Activated CD8-positive, alpha-beta memory T cell treated with anti-CD3 and anti-CD28 coated beads, Interleukin-2, amount 50 U/mL, for 48 hours (primary cell): ENCODE results near the gene UQCRH.
A peak's percentile ranks its signal among the peaks of the same experiment; 100 is the strongest.

Experiments used
- DNase-seq: peaks from one replicate; pipeline ENCODE4 v3.0.0-alpha.2; 2020

Gene UQCRH

GRCh38 chr1:46303038-46303871, at the start of gene UQCRH, which contains the start of gene LRRC41:
UQCRH (plus strand) TSS chr1:46303698; CDS start chr1:46303767, 69 bp downstream.
LRRC41 (minus strand) TSS chr1:46303616; CDS start chr1:46303322, 294 bp downstream.
- peak; percentile 95 for DNase-seq

- DNase-seq, result no peak
Observed at GRCh38 chr1:46254668-46255067, 48.8 kb upstream of the UQCRH start.

DNA sequence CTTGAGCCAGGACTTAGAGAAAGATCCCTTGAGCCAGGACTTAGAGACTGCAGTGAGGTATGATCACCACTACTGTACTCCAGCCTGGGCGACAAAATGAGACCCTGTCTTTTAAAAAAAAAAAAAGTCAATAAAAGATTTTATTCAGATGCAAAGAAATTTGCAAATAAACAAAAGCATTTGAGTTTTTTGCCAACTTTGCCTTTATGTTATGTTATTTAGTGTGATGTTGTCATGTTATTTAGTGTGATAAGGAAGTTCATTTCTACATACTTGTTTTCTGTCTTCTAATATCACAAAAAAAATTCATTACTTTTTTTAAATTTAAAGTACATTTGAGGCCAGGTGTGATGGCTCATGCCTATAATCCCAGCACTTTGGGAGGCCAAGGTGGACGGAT, 47.0 kb upstream of the UQCRH start:
- no peak for DNase-seq

GRCh38 chr1:46262508-46262907, 41.0 kb upstream of the UQCRH start:
- no peak for DNase-seq

DNA sequence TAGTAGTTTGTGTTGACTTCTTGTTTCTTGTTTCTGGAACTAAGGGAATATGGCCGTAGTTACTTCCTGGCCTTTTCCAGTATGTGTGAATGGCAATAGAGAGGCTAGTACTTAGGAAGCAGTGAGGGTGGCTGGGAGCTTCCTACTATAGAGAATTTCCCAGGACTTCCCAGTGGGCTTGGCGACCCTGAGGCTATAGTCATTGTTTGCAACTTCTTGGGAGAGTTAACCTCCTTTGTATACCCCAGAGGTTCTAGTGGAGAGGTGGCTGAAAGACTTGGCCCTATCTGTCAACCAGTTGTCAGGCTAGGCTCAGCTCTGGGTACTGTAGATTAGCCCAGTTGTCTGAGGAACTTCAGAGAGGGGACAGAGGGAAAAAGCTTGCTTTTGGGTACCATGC, 40.4 kb upstream of the UQCRH start:
- no peak for DNase-seq

DNA sequence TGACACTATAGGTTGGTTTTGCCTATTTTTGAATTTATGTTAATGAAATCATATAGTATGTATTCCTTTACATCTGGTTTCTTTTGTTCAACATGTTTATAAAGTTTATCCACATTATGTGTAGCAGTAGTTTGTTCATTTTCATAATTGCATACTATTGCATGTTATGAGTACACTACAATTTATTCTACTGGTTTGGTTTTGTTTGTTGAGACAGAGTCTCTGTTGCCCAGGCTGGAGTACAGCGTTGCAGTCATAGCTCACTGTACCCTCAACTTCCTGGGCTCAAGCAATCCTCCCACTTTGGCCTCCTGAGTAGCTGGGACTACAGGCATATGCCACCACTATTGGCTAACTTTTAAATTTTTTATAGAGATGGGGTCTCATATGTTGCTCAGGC, 34.9 kb upstream of the UQCRH start:
- no peak for DNase-seq

DNA sequence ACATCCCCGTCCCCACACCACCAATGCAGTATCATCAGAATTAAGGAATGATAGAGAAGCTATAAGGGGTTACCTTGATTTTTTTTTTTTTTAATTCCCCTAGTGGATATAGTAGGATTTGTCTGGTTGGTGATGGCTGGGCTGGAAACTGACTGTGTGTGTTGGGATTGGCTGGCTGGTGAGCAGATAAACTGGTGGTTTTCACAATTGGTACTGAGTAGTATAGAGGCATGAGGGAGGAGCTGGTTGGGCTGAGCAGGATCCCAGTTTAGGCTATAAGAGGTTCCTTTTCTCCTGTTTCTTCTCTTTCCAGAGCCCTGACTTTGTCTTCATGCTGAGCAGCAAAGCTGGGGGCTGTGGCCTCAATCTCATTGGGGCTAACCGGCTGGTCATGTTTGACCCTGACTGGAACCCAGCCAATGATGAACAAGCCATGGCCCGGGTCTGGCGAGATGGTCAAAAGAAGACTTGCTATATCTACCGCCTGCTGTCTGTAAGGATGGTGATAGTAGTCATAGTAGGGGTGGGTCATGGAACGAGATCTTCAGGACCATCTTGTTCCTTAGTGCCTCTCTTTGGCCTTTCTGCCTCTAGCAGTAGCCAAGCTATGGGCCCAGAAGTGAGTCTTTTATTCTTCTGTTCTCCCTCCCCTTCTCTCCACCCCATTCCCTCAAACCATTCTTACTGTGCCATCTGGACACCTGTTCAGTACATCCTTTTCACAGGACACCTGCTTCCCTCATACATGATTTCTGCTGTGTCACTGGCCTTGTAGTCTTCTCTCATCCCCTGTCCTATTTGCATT, 29.1 kb upstream of the UQCRH start:
- DNase-seq, result no peak

- DNase-seq, result no peak
Observed at GRCh38 chr1:46275030-46275337, 28.5 kb upstream of the UQCRH start.

DNA sequence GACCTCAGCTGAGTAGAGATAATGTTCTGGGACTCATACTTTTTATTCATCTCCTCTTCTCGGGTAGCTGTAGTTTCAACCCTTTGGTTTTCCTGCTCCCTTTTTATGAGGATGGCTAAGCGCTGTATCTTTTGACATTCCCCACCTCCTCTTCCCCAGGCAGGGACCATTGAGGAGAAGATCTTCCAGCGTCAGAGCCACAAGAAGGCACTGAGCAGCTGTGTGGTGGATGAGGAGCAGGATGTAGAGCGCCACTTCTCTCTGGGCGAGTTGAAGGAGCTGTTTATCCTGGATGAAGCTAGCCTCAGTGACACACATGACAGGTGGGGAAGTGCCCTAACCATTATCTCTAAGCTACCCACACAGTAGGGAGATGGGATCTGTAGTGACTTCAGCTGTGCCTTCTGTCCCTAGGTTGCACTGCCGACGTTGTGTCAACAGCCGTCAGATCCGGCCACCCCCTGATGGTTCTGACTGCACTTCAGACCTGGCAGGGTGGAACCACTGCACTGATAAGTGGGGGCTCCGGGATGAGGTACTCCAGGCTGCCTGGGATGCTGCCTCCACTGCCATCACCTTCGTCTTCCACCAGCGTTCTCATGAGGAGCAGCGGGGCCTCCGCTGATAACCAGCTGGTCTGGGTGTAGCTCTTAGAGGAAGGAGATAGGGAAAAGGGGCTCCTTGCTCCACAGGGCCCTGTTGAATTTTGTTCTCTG, 25.7 kb upstream of the UQCRH start:
- no peak for DNase-seq

DNA sequence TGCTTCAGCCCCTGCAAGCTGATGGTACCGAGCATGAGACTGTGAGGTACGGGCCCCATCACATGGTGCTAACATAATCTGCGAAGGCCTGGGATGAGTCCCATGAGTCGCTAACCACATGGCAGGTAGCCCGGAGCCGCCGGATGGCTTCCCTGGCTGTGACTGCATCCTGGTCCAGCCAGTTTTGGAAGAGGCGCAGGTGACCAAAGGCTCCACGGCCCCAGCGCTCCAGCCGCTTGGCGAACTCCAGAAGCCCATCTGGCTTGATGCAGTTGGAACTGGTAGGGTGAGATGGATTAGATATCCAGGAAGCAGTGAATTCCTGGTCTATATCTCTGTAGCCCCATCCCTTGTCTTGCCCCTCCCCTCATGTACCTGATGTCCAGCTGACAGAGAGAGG, 24.7 kb upstream of the UQCRH start:
- DNase-seq, result no peak

DNA sequence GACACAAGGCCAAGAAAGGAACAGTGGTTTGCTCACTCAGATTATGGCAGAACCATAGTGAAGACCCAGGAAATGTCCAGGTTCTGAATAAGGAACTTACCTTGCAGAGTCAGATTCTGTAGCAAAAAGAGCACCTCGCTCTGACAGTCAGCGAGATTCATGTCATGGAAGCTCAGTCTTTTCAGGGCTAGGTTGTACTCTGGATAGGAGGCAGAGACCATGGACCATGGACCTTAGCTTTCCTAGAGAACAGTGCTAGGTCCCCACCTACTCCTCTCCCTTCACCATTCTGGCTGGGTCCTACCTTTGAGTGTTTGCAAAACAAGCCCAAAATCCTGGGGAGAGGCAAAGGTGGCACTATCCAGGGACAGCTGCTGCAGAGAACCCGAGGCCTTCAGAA, 23.4 kb upstream of the UQCRH start:
- DNase-seq, result no peak

DNA sequence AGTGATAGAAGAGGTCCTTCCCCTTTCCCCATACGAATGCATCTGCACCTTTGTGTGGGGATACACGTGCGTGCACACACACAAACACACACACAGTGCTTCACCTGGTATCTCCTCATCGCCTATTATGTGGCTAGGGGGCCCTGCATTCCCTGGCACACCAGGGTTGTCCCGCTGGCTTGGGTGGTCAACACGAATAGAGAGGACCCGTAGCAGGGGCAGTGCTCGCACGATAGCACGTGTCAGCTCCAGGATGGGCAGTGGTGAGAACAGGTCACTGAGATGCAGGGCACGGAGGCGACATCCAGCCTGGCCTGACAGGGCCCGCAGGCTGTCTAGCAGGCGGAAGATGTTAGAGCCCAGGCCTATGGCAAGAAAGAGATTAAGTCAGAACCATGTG, 22.5 kb upstream of the UQCRH start:
- no peak for DNase-seq

DNA sequence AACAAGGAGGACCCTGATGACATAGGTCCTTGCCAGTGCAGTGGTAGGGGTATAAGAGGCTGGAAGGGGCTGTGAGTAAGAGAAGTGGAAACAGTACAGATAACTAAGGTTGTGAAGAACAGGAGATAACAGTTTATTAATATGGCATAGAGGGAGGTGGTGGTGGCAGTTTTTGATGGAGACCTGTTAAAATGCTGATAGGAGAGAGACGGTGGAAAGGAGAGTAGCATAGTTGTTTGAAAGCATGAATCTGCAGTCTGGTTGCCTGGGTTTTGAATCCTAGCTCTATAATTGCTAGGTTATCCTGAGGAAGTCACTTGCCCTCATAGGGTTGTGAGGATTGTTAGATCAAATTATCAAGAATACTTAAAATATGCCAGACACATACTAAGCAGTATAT, 19.4 kb upstream of the UQCRH start:
- DNase-seq, result no peak

GRCh38 chr1:46284597-46285564, 18.6 kb upstream of the UQCRH start:
- no peak for DNase-seq

DNA sequence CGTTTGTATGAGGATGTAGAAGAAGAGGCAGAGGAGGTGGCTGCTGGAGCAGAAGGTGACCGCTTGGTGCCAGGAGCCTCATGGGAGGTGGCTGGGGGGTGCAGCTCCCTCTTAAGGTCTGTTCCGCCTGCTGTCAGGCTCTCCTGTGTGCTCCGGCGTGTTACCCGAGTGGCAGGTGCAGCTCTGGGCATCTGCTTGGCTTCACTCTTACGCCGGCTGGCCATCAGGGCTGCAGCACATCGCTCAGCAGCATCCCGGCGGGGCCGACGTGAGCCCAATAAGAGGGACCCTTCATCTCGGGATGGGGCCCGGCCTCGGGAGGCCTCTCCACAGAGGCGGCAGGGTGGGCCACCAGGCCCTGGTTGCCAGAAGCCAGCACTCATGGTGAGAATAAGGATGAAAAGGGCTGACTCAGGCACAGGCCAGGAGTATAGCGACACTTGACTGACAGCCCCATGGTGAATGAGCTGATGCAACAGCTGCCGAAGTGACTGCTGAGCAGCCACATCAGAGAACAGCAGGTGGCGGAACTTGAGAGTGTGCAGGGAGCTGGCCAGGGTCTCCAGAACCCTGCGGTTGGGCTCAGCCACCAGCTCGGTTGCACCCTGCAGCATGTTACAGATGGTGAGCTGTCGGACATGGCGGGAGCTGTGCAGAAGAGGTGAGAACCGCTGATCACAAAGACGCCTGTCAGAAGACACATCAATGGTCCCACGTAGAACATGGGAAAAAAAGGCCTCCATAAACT, 17.6 kb upstream of the UQCRH start:
- DNase-seq, result peak; percentile 69

GRCh38 chr1:46288485-46289133, 14.9 kb upstream of the UQCRH start:
- no peak for DNase-seq

- no peak for DNase-seq
Observed at GRCh38 chr1:46289134-46289494, 14.4 kb upstream of the UQCRH start.

DNA sequence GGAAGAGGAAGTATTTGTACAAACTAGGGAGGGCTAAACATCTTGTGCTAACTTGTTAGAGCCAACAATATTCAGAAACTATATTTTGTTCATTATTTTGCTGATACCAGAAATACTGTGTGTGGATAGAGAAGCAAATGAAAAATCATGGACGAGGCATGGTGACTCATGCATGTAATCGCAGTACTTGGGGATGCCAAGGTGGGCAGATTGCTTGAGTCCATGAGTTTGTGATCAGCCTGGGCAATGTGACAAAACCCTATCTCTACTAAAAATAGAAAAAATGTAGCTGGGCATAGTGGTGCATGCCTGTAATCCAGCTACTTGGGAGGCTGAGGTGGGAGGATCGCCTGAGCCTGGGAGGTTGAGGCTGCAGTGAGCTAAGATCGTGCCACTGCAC, 13.5 kb upstream of the UQCRH start:
- no peak for DNase-seq

DNA sequence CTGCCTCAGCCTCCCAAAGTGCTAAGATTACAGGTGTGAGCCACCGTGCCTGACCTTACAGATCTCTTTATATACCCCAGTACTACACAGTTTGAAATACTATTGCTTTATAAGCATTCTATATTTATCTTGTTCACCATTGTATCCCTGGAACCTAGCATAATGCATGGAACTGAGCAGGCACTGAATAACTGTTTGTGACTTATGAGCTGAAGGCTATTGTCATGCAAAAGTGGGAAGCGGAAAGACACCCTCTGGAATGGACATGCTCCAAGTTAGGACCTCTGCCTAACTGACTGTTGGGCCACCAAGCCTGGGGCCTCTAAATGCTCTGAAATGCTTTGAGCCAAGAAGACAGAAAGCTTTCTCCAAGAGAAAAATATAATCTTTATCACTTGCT, 8.2 kb upstream of the UQCRH start:
- DNase-seq, result no peak

DNA sequence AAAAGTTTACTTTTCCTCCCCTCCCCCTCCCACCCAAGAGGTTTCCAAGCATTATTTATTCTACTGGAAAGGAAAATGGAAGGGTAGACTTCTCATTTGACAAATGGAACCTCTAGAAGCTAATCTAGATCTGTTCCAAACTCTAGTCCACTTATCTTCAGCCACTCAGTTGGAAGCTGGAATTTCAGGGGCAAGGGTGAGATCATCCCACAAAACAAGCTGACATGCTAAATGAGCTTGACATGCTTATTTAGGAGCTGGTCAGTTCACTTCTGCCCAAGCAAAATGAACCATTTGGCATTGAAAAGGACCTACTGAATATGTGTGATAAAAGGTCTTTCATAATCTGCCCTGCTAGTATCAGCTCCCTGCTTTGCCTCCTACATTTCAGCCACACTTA, 5.1 kb upstream of the UQCRH start:
- DNase-seq, result no peak
